IPS-20b (cell line): ENCODE measurements around the gene REXO1.

Source experiments
- H3K27ac ChIP-seq: one replicate; pipeline ENCODE4 v1.5.1; 2013; ENCODE audit warnings: low read length
- H3K27me3 ChIP-seq: 2 replicates; pipeline ENCODE4 v1.6.1; 2013; ENCODE audit warnings: mild to moderate bottlenecking, low read length, inconsistent platforms; ENCODE audit not compliant: insufficient read depth
- H3K36me3 ChIP-seq: 2 replicates; pipeline ENCODE4 v1.6.1; 2013; ENCODE audit warnings: low read depth, mild to moderate bottlenecking, inconsistent platforms, low read length, moderate library complexity; ENCODE audit not compliant: insufficient read depth
- H3K4me1 ChIP-seq: 2 replicates; pipeline ENCODE4 v1.6.1; 2013; ENCODE audit warnings: mild to moderate bottlenecking, control low read depth, inconsistent platforms, low read length, moderate library complexity; ENCODE audit not compliant: insufficient read depth
- H3K4me3 ChIP-seq: 2 replicates; pipeline ENCODE4 v1.5.1; 2013; ENCODE audit warnings: mild to moderate bottlenecking, low read length, inconsistent platforms
- H3K9ac ChIP-seq: 2 replicates; pipeline ENCODE4 v1.6.1; 2013; ENCODE audit warnings: low read depth, mild to moderate bottlenecking, inconsistent platforms, low read length, moderate library complexity
- H3K9me3 ChIP-seq: 2 replicates; pipeline ENCODE4 v1.6.1; 2013; ENCODE audit warnings: mild to moderate bottlenecking, low read depth, low read length, inconsistent platforms; ENCODE audit not compliant: insufficient read depth

REXO1 gene

DNA sequence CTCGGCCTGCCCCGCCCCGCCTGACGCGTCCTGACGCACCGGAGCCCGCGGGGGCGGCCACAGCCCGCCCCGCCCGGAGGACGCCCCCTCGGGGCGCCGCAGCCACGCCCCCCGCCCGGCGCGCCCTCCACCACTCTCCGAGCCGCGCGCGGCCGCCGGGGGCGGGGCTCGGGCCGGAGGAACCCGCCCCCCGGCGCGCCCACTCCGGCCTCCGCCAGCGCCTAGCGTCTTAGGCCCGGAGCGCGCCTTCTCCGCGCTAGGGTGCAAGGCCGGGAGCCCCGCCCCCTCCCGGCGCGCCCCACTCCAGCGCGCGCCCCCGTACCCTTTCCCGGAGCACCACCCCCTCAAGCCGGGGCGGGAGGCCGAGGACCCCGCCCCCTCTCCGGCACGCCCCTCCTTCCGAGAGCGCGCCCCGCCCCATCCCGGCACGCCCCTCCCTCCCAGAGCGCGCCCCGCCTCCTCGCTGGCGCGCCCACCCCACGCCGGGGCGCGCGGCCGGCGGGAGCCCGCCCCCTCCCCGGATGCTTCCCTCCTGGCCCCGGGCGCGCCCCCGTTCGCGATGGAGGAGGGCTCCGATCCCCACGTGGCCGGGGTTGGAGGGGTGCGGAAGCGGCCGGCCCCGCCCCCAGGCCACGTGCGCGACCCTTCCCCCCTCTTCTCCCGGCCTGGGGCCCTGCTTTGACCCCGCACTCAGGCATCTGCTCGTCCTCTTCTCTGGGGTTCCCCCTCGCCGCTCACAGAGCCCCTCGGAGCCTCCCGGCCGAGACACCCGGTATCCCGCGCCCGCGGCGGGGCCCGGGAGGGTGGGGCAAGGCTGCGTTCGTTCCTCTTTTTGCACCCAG is 15.6 kb upstream of the REXO1 start:
- Histone ChIP-seq H3K27me3 (peaks cover 25% of the 10 kb centered on the region), H3K27ac (peak overlapping the region; percentile 92), H3K9me3 (no peaks in the 10 kb centered on the region), H3K4me1 (peaks cover 21% of the 10 kb centered on the region; the same call in 1 of the 2 replicates), H3K36me3 (no peaks in the 10 kb centered on the region), H3K9ac (peak overlapping the region; percentile 94), H3K4me3 (peak overlapping the region; percentile 76)

DNA sequence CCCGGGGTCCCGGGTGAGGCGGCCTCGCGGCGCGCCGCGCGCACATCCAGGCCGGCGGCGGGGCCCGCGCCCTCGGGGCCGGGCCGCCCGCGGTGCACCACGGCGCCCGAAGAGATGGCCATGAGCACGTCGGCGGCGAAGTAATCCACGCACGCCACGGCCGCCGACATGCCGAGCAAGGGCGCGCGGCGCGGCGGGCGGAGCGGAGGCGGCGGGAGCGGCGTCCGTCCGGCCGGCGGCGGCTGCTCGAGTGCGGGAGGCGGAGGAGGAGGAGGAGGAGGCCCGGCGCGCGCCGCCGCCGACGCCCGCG is 15.0 kb upstream of the REXO1 start, which contains the start of gene KLF16:
KLF16 (minus strand) TSS at position 252 of the 310 bp plus-strand sequence; CDS start at position 170, 82 bp downstream.
- H3K27ac ChIP-seq = peak within 1 kb of the TSS; percentile 92
- peak within 1 kb of the TSS; percentile 94 for H3K9ac ChIP-seq
- peaks cover 25% of the 10 kb centered on the region for H3K27me3 ChIP-seq
- peak within 1 kb of the TSS; percentile 84 for H3K4me3 ChIP-seq
- H3K4me1 ChIP-seq = peaks cover 25% of the 10 kb centered on the region
- H3K36me3 ChIP-seq = no peaks in the 10 kb centered on the region
- no peaks in the 10 kb centered on the region for H3K9me3 ChIP-seq

DNA sequence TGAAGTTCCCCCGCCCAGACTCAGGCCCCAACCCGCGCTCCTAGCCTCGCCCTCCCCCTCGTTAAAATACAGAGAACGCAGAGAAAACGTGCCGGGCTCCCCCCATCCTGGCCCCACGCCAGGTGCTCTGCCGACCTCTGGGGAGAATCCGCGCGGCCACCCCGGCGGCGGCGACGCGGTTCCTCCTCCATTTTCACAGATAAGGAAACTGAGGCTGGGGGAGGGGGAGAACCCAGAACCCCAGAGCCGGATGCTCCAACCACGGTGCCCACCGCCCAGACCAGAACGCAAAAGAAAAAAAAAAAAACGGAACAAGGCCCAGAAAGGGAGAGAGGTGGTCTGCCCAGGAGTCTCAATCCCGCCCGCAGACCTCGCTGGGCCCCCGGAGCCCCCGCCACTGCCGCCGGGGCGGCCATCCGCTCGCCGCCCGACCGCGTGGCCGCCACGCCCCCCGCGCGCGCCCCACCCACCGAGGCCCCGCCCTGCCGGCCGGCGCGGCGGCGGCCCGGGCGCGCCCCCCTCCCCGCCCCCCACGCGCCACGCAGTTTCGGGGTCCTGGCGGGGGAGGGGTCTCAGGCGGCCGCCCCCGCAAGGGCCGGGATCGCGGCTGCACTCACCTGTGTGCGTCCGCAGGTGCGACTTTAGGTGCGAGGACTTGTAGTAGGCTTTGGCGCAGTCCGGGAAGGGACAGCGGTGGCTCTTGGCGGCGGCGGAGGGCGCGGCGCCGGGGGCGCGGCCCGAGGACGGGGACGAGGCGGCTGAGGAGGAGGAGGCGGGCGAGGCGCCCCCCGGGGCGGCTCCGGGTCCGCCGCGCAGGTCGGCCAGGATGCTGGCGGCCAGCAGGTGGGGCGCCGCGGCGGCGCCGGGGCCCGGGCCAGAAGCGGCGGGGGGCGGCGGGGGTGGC is 14.4 kb upstream of the REXO1 start:
- Histone ChIP-seq H3K9ac (peak overlapping the region; percentile 59; the same call in 1 of the 2 replicates), H3K27ac (no peak overlapping the region), H3K4me1 (peaks cover 31% of the 10 kb centered on the region), H3K27me3 (peaks cover 25% of the 10 kb centered on the region), H3K36me3 (no peaks in the 10 kb centered on the region), H3K9me3 (no peaks in the 10 kb centered on the region), H3K4me3 (peak overlapping the region; percentile 84)

DNA sequence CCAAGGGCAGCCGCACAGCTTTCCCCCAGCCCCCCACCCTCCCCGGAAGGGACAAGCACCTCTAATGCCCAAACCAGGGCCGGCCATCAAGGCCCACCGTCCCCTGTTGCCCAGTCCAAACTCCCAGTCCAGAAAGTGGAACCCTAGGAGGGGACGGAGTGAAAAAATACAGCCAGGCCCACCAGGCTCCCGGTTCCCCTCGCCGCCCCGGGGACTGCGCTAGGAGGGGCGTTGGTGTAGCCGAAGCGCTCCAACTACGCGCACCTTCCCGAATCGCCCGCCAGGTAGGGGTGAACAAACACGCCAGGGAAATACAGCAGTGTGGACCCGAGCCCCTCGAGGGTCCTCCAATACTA is 13.8 kb upstream of the REXO1 start:
- Histone ChIP-seq H3K4me3 (peak overlapping the region; percentile 84), H3K9ac (peak overlapping the region; percentile 59; the same call in 1 of the 2 replicates), H3K36me3 (no peaks in the 10 kb centered on the region), H3K27ac (no peak overlapping the region), H3K4me1 (peaks cover 32% of the 10 kb centered on the region), H3K9me3 (no peaks in the 10 kb centered on the region), H3K27me3 (peaks cover 25% of the 10 kb centered on the region)

DNA sequence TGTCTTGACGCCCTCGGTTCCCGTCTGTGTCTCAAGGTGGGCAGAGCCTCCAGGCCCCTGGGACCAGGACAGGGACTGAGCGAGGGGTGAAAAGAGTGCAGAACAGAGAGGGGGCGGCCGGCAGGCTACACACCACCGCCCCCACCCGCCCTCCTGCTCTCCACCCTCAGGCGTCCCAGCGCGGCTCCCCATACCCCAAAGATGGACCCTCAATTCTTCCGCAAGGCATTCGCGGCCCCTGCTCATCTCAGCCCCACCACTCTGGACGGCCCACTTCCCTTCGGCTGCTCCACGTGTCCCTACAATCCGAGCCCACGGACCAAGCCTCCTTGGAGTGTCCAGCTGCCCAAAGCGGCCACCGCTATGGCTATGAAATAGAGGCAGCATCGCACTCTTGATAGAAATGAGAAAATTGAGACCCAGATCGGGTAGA is 13.3 kb upstream of the REXO1 start:
- Histone ChIP-seq H3K4me3 (peak overlapping the region; percentile 84), H3K9ac (peak overlapping the region; percentile 59; the same call in 1 of the 2 replicates), H3K27me3 (peaks cover 25% of the 10 kb centered on the region), H3K9me3 (no peaks in the 10 kb centered on the region), H3K4me1 (peaks cover 32% of the 10 kb centered on the region), H3K36me3 (no peaks in the 10 kb centered on the region), H3K27ac (no peak overlapping the region)

DNA sequence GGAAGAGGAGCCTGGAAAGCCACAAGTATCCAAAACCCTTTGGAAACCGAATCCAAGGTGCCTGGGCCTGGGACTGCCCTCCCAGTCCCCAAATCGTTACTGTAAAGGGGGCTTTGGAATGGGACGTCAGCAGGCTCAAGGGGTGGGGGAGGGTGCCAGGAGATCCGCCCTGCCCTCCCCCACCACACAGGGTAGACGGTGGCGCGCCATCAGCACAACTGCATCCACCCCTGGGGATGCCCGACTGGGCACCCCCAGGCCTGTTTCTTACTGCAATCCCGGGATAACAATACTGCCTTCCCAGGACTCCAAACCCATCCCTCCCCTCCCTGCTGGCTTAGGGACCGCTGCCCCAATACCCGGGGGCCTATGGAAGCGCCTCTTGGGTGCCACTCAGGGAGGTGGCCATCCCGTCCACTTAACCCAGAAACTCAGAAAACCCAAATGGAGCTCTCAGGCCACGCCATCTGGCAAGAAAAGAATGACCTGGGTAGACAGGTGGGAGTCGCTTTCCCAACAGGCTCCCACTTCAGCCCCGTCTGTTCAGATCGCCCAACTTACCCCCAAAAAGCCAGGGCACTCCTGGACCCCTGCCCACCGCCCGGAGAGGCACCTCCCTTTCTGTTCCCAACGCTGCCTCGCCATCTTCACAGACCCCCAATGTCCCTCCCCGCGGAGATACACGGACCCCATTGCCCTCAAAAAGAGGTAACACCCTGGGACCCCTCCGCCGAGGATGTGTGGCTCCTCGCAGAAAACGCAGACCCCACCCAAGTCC is 12.7 kb upstream of the REXO1 start:
- H3K4me3 ChIP-seq = peak overlapping the region; percentile 84
- peak overlapping the region; percentile 59; the same call in 1 of the 2 replicates for H3K9ac ChIP-seq
- peaks cover 36% of the 10 kb centered on the region for H3K4me1 ChIP-seq

DNA sequence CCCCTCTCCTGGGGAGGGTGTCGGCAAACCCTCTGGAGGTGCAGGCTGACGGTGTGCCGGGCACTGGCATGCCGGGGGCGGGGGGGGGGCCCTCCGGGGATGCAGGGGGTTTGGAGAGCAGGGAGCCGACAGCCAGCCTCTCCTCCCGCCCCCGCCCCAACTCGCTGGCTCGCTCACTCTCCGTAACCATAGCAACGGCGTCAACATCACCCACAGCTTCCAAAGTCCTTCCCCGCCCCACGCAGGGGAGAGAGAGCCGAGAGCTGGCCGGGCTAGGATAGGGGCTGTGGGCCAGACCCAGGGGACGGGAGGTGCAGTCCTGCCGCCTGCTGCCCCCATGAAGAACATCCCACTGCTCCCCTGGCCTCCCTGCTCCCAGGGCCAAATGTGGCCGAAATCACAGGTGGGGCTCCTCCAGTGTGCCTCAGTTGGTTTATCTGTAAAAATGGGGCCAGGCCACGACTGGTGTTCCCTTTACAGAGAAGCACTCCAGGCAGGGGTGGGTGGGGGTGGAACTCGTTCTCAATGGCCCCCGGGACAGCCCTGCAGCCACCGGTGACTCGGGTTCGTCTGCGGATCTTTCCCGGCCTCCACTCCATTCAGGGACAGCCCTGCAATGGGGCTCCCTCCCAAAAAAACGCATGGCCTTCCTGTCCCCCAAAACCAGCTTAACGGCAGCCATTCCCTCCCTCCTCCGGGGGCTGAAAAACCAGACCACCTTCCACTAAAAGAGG is 11.9 kb upstream of the REXO1 start:
- Histone ChIP-seq H3K9me3 (no peaks in the 10 kb centered on the region), H3K36me3 (no peaks in the 10 kb centered on the region), H3K4me1 (peaks cover 38% of the 10 kb centered on the region), H3K4me3 (peak overlapping the region; percentile 84; the same call in 1 of the 2 replicates), H3K27ac (no peak overlapping the region), H3K27me3 (peaks cover 25% of the 10 kb centered on the region), H3K9ac (no peak overlapping the region)

More for the DNA sequence above, 12.7 kb upstream of the REXO1 start:
- Histone ChIP-seq H3K27ac (no peak overlapping the region), H3K27me3 (peaks cover 25% of the 10 kb centered on the region), H3K36me3 (no peaks in the 10 kb centered on the region), H3K9me3 (no peaks in the 10 kb centered on the region)

DNA sequence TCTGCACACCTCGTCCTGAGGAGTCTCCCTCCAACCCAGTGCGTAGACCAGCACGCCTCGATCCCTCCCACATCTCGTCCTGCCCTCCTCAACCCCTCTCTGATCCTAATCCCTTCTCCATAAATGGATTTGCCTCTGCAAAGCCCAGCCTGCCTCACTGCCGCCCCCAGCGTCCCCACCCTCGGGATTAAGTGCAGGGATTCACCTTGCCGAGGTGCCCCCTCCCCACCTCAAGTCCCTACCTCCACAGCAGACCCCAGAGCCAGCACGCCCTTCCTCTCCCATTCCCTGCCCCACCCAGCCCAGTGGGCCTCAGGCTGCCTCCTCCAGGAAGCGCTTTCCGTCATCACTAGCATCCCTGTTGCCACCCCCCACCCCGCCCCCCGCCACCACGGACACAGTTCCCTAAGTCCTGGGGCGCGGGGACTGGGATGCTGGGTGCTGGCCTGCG is 11.1 kb upstream of the REXO1 start:
- no peak overlapping the region for H3K27ac ChIP-seq

DNA sequence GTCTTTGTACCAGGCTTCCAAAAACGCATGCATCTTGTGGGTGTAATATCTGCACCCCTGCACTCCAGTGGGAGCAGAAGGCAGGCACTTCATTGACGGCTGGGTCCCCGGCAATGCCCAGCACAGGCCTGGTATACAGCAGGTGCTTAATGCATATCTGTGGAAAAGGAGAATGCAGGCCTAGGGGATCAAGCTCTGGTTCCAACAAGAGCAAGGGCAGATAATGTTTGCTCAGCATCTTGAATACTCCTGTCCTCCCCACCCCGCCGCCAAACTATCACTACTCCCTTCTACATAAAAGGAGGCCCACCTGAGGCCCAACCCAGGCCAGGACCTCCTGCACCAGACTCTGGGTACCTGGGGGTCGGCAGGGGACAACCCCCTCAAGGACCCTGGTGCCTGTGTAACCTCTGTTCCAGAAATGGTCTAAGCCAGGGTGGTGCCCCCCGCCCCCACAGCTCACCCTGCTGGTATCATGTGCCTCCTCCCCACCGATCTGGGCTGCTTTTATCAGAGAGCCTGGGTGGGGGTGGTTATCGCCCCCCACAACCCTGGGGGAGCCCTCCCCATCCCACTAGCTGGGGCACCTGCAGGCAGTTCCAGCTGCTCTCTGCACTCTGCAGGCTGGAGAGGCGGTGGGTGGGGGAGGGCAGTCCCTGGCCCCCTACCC is 10.3 kb upstream of the REXO1 start:
- Histone ChIP-seq H3K9me3 (no peaks in the 10 kb centered on the region), H3K27ac (no peak overlapping the region), H3K9ac (no peak overlapping the region; the same call in 1 of the 2 replicates), H3K4me3 (no peak overlapping the region), H3K4me1 (peaks cover 40% of the 10 kb centered on the region), H3K36me3 (no peaks in the 10 kb centered on the region), H3K27me3 (peaks cover 25% of the 10 kb centered on the region)

More for the DNA sequence above, 11.1 kb upstream of the REXO1 start:
- peaks cover 25% of the 10 kb centered on the region for H3K27me3 ChIP-seq
- H3K4me1 ChIP-seq = peaks cover 40% of the 10 kb centered on the region
- H3K9me3 ChIP-seq = no peaks in the 10 kb centered on the region
- H3K9ac ChIP-seq = no peak overlapping the region; the same call in 1 of the 2 replicates
- H3K36me3 ChIP-seq = no peaks in the 10 kb centered on the region
- H3K4me3 ChIP-seq = peak overlapping the region; percentile 54; the same call in 1 of the 2 replicates

DNA sequence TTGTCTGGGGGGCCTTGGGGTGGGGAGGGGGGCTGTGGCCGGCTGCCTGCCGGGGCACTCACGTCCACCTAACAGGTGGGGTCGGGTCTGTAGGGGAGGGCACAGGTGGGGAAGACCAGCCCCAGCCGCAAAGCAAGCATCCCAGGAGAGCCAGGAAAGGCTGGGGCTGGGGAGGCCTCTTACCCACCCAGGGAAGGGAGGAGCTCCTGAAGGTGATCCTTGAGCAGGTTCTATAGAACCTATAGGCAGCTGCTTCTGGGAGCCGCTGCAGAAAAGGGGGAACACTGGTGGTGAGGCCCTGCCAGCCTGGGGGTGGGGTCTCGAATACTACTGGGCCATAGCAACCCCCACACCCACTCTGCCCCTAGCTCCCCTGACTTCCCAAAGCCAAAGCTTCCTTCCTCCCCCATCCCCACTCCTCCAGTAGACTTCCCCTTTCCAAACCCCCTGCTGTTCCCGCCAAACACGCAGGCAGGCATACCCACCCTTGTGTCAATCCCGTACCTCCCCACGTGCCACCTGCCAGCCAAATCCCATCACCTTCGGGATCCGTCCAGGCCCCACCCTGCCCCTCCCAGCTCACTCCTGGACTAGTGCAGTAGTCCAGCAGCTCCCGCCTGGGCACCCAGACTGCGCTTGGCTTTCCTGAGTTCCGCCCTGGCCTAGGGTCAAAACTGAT is 9.5 kb upstream of the REXO1 start:
- Histone ChIP-seq H3K9me3 (no peaks in the 10 kb centered on the region), H3K4me3 (peak overlapping the region; percentile 66; the same call in 1 of the 2 replicates), H3K36me3 (no peaks in the 10 kb centered on the region), H3K9ac (peak overlapping the region; percentile 64; the same call in 1 of the 2 replicates), H3K4me1 (peaks cover 40% of the 10 kb centered on the region), H3K27ac (no peak overlapping the region), H3K27me3 (peaks cover 25% of the 10 kb centered on the region)
